HG02588 (cell line): Measurements from ENCODE around the gene UCK2.

Source experiments
- ATAC-seq: cut with Tn5 transposase; IDR thresholded peaks from one replicate; pipeline ENCODE4 v1.9.1; 2021; ENCODE audit warnings: mild to moderate bottlenecking, moderate library complexity; ENCODE audit not compliant: unreplicated experiment

The UCK2 gene

DNA sequence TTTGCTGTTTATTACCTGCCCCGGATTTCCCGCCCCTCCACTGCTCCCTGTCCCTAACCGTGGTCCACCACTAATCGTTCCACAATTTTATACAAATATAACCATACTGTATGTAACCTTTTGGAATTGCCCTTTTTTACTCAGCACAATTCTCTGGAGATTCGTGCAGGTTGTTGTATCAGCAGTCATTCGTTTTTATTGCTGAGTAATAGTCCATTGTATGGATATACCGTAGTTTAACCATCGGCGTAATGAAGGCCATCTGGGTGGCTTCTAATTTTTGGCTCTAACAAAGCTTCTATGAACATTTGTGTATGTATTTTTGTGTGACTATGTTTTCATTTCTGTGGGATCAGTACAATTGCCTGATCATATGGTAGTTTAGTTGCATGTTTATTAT is 50.0 kb downstream of the UCK2 start:
- no peak for ATAC-seq

DNA sequence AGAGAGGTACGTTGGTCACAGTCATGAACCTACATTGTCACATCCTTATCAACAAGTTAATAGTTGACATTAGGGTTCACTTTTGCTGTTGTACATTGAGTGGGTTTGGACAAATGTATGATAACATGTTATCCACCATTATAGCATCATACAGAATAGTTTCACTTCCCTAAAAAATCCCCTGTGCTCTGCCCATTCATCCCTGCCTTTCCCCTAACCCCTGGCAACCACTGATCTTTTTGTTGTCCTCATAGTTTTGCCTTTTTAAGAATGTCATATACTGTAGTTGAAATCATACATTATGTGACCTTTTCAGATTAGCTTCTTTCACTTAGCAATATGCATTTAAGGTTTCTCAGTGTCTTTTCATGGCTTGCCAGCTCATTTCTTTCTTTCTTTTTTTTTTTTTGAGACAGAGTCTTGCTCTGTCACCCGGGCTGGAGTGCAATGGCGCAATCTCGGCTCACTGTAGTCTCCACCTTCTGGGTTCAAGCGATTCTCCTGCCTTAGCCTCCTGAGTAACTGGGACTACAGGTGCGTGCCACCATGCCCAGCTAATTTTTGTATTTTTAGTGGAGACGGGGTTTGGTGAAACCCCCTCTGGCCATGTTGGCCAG is 50.6 kb downstream of the UCK2 start:
- ATAC-seq, result peak; percentile 59

DNA sequence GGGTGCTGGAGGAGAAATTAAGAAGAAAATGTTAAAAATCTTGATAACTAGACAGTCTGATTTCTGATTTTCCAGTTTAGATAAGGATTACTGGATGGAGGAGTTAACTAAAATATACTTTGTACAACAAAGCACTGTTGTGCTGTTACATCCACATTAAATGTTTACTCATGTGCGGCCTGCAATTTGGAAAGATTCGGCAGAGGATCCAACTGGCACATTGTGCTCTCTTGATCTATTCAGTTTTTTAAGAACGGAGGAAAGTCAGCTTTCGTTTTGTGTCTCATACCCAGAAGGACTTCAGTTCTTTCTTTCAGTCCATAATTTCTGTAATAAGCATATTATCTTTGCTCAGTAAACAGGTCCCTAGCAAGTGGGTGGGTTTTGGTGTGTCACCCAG is 52.5 kb downstream of the UCK2 start:
- no peak for ATAC-seq

DNA sequence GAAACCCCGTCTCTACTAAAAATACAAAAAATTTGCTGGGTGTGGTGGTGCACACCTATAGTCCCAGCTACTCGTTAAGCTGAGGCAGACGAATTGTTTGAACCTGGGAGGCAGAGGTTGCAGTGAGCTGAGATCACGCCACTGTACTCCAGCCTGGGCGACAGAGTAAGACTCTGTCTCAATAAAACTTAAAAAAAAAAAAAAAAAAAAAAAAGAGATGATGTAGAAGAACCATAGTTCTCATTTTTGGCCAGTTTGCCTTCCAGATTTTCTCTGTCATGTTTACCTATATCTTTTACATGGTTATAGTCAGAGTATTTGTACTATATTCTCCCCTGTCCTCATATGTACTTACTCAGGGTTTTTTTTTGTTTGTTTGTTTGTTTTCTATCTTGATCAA is 53.6 kb downstream of the UCK2 start:
- no peak for ATAC-seq

DNA sequence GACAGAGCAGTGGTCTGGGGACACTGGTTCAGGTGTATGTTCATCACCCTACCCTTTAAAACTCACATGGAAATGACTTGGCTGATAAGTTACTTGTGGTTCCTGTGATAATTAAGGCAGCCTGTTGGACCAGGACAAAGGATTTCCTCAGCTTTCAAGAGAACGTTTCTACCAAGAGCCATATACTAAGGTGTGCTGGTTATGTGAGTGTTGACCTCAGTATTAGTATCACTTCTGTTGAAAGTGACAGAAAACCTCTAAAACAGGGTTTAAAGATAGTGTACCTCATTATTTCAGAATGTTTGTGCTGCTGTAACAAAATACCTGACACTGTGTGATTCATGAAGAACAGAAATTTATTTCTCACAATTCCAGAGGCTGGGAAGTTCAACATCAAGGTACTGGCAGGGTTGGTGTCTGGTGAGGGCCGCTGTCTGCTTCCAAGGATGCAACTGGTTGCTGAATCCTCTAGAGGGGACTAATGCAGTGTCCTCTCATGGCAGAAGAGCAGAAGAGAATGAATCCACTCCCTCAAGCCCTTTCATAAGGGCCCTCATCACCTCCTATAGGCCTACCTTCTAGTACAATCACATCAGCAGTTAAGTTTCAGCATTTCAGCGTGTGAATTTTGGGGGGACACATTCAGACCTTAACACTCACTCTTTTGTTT is 54.9 kb downstream of the UCK2 start:
- ATAC-seq, result no peak

DNA sequence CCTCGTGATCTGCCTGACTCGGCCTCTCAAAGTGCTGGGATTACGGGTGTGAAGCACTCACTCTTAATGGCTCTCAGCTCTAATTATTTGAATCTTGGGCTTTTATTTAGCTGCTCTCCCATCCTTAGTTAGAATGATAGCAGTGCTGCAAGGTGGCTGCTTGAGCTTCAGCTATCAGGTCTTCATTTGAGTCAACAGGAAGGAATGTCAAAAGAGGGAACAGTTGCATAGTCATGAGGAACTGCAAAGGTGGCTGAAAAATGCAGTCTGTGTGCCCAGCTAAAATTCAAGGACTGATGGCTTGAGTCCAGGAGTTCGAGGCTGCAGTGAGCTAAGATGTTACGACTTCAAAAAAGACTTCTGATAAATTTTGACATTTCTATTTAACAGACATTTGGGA is 55.6 kb downstream of the UCK2 start:
- ATAC-seq, result no peak

DNA sequence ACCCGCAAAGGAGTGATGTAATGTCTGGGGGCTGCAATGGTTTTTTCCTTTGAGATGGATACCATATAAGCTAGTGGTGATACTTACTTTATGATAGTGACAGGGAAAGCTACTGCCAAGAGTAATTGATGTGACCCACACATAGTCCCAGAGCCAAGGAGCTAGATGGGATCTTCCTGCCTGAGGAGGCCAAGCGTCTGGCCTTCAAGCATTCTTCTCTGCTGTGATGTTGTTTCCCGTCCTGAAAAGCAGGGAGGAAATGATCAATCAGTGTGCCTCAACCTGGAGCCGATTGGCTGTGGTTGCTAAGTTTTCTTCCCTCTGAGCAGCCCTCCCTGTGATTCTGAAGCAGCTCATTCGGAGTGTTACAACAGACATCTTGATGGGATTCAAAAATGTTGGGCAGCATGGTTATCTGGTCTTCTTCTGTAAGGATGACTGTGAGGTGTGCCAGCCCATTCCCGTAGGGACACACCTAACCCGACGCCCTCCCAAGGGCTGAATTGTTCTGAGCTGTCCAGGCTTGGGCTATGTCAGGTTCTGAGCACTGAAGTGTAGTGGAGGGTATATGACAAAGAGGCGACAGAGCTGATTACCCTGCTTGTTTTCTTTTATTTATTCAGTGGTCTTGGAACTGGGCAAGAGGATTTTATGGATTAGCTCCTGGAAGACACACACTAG is 56.7 kb downstream of the UCK2 start:
- ATAC-seq, result no peak

DNA sequence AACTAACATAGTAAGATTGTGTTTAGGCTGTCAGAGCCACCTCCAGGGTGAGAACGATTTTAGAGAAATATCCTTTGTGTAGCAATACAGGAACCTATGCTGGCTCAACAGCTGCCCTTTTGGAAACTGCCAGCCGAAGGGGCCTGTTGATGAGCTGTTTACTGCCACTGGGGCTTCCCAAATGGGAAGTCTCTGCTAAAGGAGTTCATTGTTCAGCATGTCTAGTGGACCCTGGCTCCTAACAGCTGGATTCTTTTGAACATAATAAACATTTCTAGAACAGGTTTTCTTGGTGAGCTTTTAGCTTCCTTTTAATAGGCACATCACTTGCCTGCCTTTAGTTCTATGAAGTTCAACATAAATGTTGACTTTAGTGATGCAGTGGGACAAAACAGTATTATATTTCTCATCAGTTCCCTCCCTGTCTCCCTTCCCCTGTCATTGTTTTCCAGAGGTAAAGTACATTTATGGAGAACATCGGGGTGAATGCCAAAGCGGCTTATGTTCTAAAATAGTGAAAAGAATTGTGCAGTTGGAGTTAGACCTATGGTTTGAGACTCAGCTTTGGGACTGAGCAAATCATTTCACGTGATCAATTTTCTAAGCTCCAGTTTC is 57.4 kb downstream of the UCK2 start:
- no peak for ATAC-seq

DNA sequence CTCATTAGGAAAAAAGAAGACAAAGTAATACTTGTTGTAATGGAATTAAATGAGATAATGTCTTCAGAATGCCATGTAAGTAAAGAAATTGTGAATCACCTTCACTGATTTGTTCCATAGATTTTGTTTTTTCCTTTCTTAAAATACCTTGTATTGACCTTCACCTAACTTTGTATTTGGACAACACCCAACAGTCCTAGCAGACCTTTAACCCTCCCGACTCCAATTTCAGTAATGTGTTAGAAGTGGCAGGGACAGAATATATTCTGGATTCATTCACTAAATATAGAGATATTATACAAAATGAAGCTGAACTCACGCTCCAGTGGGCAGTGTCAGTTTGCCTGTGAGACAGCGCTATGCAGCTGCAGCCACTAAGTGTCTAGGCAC is 57.9 kb downstream of the UCK2 start:
- ATAC-seq, result no peak

DNA sequence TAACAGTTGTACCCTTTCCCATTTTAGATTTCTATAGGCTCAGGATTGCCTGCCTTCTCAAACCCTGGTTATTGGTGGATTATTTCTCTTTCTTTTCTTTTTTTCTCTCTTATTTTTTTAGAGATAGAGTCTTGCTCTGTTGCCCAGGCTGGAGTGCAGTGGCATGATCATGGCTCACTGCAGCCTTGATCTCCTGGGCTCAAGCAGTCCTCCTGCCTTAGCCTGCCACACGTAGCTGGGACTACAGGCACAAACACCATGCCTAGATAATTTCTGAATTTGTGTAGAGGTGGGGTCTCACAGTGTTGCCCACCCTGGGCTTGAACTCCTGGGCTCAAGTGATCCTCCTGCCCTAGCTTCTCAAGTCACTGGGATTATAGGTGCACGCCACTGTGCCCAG is 58.8 kb downstream of the UCK2 start:
- ATAC-seq, result no peak

DNA sequence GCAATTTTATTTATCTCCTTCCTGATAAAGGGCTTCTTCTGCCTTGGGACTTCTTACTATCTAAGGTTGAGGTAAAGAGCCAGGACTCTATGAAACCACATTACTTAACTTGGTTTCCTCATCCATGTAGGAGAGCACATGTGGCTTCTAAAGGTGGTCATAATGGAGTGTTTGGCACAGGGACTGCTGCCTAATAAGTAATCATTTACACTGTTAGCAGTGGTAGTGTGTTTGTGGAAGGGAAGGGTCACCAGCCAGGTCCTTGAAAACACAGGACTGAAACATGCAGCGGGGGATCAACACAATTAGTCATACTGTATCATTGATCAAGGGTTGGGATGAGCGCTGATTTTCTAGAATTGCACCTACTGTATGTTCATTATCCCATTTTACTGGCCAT is 59.6 kb downstream of the UCK2 start:
- no peak for ATAC-seq

DNA sequence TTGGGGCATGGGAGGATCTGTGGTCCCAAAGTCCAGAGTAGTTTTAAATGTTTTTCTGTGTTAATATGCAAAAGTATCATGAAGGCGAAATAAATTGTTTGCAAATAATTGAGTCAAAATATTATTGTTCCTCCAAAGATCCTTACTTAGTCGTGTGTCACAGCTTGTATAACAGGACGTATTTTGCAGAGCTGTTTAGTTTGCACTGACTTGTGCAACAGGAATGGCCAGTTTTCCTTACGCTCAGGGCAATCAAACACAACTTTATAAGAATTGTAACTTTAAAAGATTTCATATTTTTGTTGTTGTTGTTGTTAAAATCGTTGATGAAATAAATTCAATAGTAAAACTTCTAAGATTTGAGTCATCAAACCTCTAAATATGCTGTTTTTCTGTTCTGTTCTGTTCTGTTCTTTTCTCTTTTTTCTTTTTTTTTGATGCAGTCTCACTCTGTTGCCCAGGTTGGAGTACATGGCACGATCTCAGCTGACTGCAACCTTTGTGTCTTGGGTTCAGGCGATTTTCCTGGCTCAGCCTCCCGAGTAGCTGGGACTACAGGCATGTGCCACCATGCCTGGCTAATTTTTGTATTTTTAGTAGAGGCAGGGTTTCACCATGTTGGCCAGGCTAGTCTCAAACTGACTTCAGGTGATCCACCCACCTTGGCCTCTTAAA is 60.6 kb downstream of the UCK2 start:
- no peak for ATAC-seq

DNA sequence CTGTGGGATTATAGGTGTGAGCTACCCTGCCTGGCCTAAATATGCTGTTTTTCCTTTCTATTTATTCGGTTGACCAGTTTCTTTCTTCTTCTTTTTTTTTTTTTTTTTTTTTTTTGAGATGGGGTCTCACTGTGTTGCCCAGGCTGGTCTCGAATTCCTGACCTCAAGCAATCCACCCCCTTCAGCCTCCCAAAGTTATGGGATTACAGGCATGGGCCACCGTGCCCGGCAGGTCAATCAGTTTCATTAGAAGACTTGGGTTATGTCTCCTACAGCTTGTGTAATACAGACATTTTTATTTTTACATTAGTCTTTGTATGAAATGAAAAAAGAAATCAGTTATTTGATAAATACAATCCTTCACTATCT is 61.1 kb downstream of the UCK2 start:
- no peak for ATAC-seq

DNA sequence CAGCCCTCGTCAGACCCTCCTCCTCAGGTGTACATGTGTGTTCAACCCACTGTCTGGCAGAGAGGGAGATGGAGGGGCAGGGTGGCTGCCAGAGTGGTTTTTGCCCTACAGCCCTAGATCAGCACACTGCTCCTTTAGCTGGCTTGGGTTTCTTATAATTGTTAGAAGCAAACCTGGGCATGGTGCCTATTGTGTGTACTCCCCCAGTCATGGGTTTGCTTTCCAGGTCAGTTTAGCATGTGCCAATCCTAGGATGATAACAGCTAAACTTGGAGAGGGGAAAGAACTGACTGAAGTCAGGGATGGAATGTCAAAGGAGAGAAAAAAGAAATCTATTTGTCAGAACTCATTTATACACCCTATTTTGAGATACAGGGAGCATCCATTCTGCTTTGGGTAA is 63.3 kb downstream of the UCK2 start:
- ATAC-seq, result no peak

DNA sequence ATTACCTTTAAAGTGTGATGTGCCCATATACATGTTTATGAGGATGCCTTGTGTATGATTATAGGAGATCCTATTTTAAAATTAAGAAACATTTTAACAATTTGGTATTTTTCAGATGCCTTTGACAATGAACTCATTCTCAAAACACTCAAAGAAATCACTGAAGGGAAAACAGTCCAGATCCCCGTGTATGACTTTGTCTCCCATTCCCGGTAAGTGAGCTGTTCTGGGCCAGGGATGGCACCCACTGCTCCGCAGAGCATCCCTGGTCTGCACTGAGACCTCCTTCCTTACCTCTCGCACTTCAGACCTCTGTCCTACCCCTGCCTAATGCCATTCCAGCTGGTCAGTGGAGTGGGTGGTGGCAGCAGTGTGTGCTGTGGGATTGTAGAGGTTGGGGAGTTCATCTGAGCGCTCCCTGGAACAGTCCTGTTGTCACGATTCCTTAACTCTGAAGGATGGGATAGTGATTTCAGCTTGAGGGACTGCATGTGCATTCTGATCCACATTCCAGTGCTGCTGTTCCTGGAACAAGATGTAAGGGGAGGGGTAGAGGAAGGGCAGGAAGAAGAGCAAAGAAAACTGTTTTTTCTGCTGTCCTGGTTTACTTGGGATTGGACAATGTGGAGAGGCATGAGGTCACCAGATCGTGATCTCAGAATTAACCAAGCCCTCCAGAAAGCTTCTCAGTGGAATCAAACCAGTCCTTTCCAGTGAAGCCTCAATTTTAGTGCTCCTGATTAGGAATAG is 63.9 kb downstream of the UCK2 start:
- no peak for ATAC-seq

DNA sequence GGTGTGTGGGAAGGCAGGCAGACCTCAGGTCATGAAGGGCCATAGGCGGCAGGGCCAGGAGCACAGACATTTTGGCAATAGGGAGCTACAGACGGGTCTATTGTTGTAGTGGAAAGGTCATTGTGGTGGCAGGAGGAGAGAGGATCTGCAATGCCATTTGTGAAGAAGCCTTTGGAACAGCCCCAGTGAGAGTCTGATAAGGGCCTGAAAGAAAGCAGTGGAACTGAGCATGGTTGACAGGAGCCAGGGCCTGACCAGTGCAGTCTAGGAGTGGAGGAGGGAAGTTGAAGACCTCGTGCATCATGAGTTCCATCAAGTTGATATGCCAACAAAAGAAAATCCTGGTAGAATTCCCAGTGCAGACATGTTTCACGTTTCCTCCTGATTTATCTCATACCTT is 65.5 kb downstream of the UCK2 start:
- no peak for ATAC-seq

DNA sequence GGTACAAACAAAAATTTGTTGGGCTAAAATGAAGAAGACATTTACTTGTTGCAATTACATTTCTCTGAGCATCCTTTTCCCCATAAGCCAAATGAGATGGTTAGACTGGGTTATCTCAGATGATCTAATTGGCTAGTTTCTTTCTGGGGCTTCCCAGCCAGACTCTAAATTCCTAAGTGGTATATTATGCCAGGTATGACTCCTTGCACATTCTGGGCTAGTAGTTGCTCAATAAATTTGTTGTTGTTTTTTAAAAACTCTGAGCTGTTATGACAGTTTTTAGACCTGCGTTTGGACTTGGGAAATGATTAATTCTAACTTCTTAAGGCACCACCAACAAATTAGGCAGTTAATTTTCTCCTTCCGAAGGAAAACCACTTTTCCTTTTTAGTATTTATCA is 66.1 kb downstream of the UCK2 start:
- ATAC-seq, result no peak

DNA sequence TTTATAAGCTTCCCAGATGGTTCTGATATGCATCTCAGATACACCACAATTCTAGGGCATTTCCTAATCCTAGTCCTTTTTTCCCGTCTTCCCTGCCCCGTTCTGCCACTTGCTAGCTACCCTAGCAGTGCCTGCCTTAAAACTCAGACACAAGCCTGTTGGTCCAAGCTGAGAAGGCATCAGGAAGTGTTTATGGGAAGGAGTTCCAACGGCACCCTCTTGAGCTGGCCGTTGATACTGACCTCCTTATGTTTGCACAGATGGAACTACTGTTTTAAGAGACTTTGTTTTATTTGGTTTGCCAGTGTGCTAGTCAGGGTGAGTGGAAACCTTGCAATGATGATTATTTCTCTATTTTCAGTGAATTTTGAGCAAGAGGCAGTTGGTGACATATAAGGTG is 67.2 kb downstream of the UCK2 start:
- no peak for ATAC-seq

DNA sequence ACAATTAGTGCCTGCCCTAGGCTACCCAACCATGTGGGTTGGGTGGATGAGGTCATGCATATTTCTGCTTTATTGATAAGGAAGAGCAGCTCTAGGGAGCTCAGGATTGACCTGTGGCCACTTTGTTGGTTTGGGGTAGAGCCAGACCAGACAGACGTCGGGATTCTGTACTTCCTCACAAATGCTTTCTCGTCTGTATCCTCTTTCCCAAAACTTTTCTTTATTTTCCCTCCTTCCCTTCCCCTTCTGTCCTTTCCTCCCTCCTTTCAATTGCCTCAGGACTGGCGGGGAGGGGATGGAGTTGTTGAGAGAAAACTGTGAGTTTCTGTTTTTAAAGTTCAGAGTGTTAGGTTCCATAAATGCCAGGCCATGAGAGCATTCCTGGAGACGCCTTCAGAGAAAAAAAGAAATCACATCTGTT is 68.0 kb downstream of the UCK2 start:
- ATAC-seq, result no peak

DNA sequence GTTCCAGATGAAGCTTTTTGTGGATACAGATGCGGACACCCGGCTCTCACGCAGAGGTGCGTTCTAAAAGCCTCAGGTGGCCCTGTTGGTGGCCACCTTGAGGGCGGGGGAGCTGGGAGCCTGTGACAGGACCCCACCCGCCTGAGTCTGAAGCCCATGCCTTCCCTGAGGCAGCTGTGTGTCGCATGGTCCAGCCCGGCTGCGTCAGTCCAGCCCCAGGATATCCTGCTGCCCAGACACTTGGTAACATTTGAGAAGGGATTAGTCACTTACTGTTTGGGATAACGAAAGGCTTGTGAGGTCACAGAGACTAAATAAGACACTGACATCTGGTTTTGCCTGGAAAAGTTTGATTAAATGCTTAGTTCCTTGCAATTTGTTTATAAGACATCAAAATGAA is 68.9 kb downstream of the UCK2 start:
- no peak for ATAC-seq
